BJ (cell line): Measurements from ENCODE around the gene HMSD. TPM values are rescaled to one million over a fixed set of nuclear protein-coding genes. Genes with fewer than 3 reads are reported as not detected.

Experiments
- CTCF ChIA-PET: fragments of 350-600 bp; formaldehyde crosslinking; extraction: SDS; loops from one replicate; lab custom pipeline; 2021; ENCODE audit warnings: antibody characterized with exemption, inconsistent platforms; lab: Yijun Ruan, JAX
- POLR2A ChIA-PET: fragments of 300-600 bp; sonication (Branson Sonifier 250); formaldehyde crosslinking; extraction: SDS; loops from one replicate; lab custom pipeline; 2021; ENCODE audit warnings: antibody characterized with exemption; lab: Charles Lee
- DNase-seq: peaks from one replicate; pipeline ENCODE4 v3.0.0-alpha.2; 2011; ENCODE audit warnings: low read depth
- H3K27me3 ChIP-seq: 2 replicates; pipeline ENCODE4 v1.6.0; 2011; ENCODE audit warnings: low read length; ENCODE audit not compliant: control insufficient read depth, insufficient read depth
- H3K36me3 ChIP-seq: 2 replicates; pipeline ENCODE4 v1.5.1; 2011; ENCODE audit warnings: low read length; ENCODE audit not compliant: control insufficient read depth, insufficient read depth
- H3K4me3 ChIP-seq: 2 replicates; pipeline ENCODE4 v1.5.1; 2011; ENCODE audit warnings: low read depth, mild to moderate bottlenecking, control low read depth, low read length
- polyA plus RNA-seq: library from polyadenylated mRNA; depleted of rRNA; stranded (reverse); fragments of >200 nt; gene quantifications from 2 replicates; pipeline ENCODE4 v1.2.3, GENCODE V29; 2011
- TF ChIP-seq, protein P1 (sequence below): IDR thresholded peaks from 2 replicates; pipeline ENCODE4 v1.5.1; 2011; ENCODE audit warnings: low read depth, mild to moderate bottlenecking, control low read depth, inconsistent platforms, low read length, moderate library complexity; ENCODE audit not compliant: insufficient read depth

Gene HMSD
- polyA plus RNA-seq, 1 experiment: 0.26 TPM

DNA sequence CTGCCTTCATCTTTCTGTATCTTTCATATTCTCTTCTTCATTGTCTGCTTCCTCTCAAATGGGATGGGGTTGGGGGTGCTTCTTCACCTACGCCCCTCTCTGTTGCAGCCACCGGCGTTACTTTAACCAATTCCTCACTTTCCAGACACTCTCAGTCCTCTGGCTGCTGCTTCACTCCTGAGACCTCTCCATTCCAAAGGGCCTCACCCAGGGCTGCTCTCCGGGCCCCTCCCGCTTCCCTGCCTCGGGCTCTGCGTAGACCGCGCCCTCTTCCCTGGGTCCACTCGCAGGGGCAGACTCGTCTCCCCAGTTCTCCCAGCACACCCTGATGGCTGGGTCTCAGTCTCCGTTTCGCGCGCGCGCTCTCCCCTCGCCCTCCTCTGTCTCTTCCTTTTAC lies 21.7 kb downstream of the HMSD start:
- TF ChIP-seq, protein P1, sequence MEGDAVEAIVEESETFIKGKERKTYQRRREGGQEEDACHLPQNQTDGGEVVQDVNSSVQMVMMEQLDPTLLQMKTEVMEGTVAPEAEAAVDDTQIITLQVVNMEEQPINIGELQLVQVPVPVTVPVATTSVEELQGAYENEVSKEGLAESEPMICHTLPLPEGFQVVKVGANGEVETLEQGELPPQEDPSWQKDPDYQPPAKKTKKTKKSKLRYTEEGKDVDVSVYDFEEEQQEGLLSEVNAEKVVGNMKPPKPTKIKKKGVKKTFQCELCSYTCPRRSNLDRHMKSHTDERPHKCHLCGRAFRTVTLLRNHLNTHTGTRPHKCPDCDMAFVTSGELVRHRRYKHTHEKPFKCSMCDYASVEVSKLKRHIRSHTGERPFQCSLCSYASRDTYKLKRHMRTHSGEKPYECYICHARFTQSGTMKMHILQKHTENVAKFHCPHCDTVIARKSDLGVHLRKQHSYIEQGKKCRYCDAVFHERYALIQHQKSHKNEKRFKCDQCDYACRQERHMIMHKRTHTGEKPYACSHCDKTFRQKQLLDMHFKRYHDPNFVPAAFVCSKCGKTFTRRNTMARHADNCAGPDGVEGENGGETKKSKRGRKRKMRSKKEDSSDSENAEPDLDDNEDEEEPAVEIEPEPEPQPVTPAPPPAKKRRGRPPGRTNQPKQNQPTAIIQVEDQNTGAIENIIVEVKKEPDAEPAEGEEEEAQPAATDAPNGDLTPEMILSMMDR: 0 out of 2 replicates have a peak, but pooled peaks have one; percentile 2
- Histone ChIP-seq H3K36me3 (no peaks in the 10 kb centered on the region), H3K27me3 (no peaks in the 10 kb centered on the region), H3K4me3 (peak overlapping the region; percentile 80)
- ChIA-PET POLR2A (interaction anchor here (0.6 to 0.7 kb wide), 3 partner anchors 24 to 1792 kb away, joined by 3 to 4 read pairs (median 4); no protein-coding TSS in a partner anchor), CTCF (interaction anchor here (1.0 to 1.2 kb wide), 3 partner anchors 9 to 24 kb away, joined by 3 to 4 read pairs (median 4); no protein-coding TSS in a partner anchor)
- no peak for DNase-seq

DNA sequence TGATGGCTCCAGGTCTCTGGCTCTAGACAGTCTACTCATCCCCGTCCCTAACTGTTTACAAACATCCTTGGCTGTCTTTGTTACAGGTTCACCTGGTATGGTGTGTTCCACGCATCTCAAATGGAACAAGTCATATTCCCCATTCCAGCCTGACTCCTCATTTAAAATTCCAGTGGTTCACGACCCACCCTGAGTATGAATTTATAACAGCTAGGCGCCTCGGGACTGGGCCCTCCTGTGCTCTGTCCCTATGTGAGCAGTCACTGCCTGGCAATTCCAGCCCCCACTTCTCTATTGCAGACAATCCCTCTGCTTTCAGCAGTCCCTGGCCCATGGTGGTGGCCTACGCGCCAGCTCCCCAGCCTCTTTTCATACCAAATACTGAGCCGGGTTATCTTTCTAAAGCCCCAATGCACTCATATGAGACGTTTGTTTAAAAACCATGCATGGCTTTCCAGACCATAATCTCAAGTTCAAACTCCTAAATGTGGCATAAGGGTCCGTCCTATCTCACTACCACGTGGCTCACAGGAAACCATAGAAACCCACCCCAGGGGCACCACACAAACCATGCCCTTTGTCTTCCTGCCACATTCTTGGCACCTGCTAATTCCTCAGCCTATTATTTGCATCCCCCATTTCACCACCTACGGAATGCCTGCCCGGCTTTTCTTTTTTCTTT lies 22.4 kb downstream of the HMSD start:
- ChIA-PET POLR2A (no interaction called here), CTCF (no interaction called here)
- Histone ChIP-seq H3K36me3 (no peaks in the 10 kb centered on the region), H3K27me3 (no peaks in the 10 kb centered on the region), H3K4me3 (peak overlapping the region; percentile 80)
- DNase-seq: no peak
- TF ChIP-seq, protein P1: no peak

DNA sequence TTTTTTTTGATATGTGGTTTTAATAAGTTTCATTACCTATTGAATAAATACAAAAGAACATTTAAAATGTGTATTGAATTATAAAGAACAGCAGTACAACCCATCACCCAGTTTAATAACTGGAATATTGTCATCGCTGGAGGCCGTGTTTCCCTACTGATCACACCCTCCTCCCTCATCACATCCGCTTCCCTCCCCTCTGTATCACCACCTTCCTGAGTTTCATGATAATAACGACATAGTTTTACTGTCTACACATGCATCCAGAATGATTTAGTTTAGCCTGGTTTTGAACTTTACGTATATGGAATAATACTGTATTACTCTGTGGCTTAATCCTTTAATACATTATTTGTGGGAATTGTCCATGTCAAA lies 22.9 kb downstream of the HMSD start:
- POLR2A ChIA-PET: no interaction called here
- no peaks in the 10 kb centered on the region for H3K36me3 ChIP-seq
- CTCF ChIA-PET: no interaction called here
- TF ChIP-seq, protein P1: no peak
- no peaks in the 10 kb centered on the region for H3K27me3 ChIP-seq
- no peak for DNase-seq
- H3K4me3 ChIP-seq: no peak overlapping the region

DNA sequence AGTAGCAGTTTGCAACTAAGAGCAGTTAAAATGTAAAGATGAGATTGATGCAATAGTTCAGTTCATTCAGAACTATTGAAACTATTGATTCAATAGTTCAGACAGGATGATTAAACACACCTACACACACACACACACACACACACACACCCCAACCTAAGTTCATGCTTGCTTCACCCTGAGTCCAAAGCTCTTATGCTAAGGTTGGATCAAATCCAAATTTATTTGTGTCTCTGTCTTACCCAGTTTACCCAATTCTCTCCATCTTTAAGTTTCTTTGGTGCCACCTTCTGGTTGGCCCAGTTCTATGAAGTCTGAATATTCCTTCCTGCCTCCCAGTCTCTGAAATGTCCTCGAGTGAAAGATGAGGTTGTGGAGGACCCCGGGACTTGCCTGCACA lies 25.9 kb downstream of the HMSD start:
- Histone ChIP-seq H3K36me3 (no peaks in the 10 kb centered on the region; the same call in 1 of the 2 replicates), H3K4me3 (no peak overlapping the region), H3K27me3 (no peaks in the 10 kb centered on the region)
- TF ChIP-seq, protein P1: peak; percentile 47
- ChIA-PET POLR2A (no interaction called here), CTCF (interaction anchor here (0.7 to 4.3 kb wide), 6 partner anchors 10 to 465 kb away, joined by 3 to 51 read pairs (median 8); no protein-coding TSS in a partner anchor)
- DNase-seq: no peak

DNA sequence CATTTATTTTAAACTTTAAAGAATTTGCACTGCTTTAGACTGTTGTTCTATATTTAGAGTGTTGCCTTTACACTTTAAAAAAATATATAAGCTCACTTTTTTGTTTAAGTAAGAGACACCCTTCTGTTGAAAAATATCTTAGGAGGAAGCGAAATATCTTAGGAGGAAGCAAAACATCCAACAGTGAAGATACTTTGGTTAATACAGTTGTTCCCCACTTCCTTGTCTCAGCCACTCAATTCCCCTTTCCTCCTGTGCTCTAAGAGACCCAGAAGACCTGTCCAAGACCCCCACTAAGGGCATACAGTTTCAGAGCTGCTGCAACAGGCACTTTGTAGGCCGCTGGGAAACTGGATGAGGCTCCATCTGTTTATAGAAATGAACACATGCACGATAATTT lies 26.5 kb downstream of the HMSD start:
- no peak for DNase-seq
- no peaks in the 10 kb centered on the region for H3K27me3 ChIP-seq
- no peaks in the 10 kb centered on the region; the same call in 1 of the 2 replicates for H3K36me3 ChIP-seq
- H3K4me3 ChIP-seq: no peak overlapping the region
- POLR2A ChIA-PET: no interaction called here
- TF ChIP-seq, protein P1: no peak
- CTCF ChIA-PET: interaction anchor here (0.9 to 4.3 kb wide), 5 partner anchors 10 to 39 kb away, joined by 3 to 51 read pairs (median 11); no protein-coding TSS in a partner anchor
